Measurements from ENCODE around the gene NRIP1. TPM values are rescaled to one million over a fixed set of nuclear protein-coding genes. Genes with fewer than 3 reads are reported as not detected.
A peak's percentile ranks its signal among the peaks of the same experiment; 100 is the strongest.

NRIP1 gene
- total and polyA plus RNA-seq, 2 donors (not counting 1 experiment from before 2014, with no cell fraction given) = 3.3 to 32.1 TPM

GRCh38 chr21:15060543-15061175, 4.1 kb downstream of the NRIP1 start:
- ChIA-PET POLR2A (no interaction called here), CTCF (no interaction called here)
- H3K27ac Mint-ChIP-seq = no peak overlapping the region
- no peak overlapping the region for H2AFZ ChIP-seq (ENCODE audit: insufficient read depth, low read depth, low read length, poor library complexity, severe bottlenecking)
- DNase-seq (no peak), ATAC-seq (ENCODE audit: low read depth) (no peak)
- peaks cover 78% of the 10 kb centered on the region for H3K79me2 ChIP-seq (ENCODE audit: control insufficient read depth, insufficient read depth, low read length)
- H3K36me3 ChIP-seq (replicated peaks in 1 of 2; ENCODE audit: control extremely low read depth in 1 of 2, control insufficient read depth in 1 of 2, extremely low read depth in 1 of 2, insufficient read depth in 2 of 2, low read length in 1 of 2) = no peaks in the 10 kb centered on the region
- no peaks in the 10 kb centered on the region for H3K27me3 ChIP-seq (replicated peaks in 1 of 4; ENCODE audit: control extremely low read depth in 1 of 4, control insufficient read depth in 3 of 4, insufficient read depth in 4 of 4, low read length in 3 of 4)
- no peaks in the 10 kb centered on the region for H3K27me3 Mint-ChIP-seq
- peaks cover 78% of the 10 kb centered on the region for H3K4me1 Mint-ChIP-seq
- H3K9me3 Mint-ChIP-seq (ENCODE audit: insufficient read depth) = no peaks in the 10 kb centered on the region
- WGBS (ENCODE audit: insufficient coverage) = 0% methylated on average over 1 of the region's 2 CpGs
- peak overlapping the region; percentile 9 for H3K4me3 Mint-ChIP-seq
- H3K9ac ChIP-seq (ENCODE audit: low read length) = no peak overlapping the region
- peak overlapping the region in 1 of 2 donors; percentile 62 for H3K27ac ChIP-seq (ENCODE audit: low read length in 2 of 2)
- peaks cover 49 to 64% of the 10 kb centered on the region in 2 donors for H3K4me1 ChIP-seq (ENCODE audit: control insufficient read depth in 2 of 2, insufficient read depth in 2 of 2, low read length in 2 of 2)
- peak overlapping the region; percentile 91 for H3K4me2 ChIP-seq (replicated peaks; ENCODE audit: low read depth, low read length, poor library complexity, severe bottlenecking)
- TF ChIP-seq EZH2 (IDR thresholded peaks at IDR 0.05; ENCODE audit: borderline replicate concordance, insufficient read depth, low read depth, low read length, poor library complexity, severe bottlenecking) = no peak
- no peak for TF ChIP-seq CTCF (IDR thresholded peaks at IDR 0.05)
- H3K9me3 ChIP-seq (ENCODE audit: control extremely low read depth in 1 of 3, control insufficient read depth in 2 of 3, insufficient read depth in 1 of 3, low read length in 2 of 3) = no peaks in the 10 kb centered on the region
- no peak overlapping the region for H3K4me3 ChIP-seq (ENCODE audit: control extremely low read depth in 1 of 5, extremely low read depth in 1 of 5, insufficient read depth in 1 of 5, low read depth in 2 of 5, low read length in 4 of 5)
- H4K20me1 ChIP-seq (ENCODE audit: control insufficient read depth, insufficient read depth, low read length, poor library complexity, severe bottlenecking) = peaks cover 9% of the 10 kb centered on the region
- intact Hi-C loops (cut with micrococcal nuclease) = loop anchor here (5.0 to 10.0 kb wide), 7 partner anchors 183 to 843 kb away; partner anchors contain the start of genes RBM11 and SAMSN1

- no peak overlapping the region for H3K27ac Mint-ChIP-seq
- H3K4me2 ChIP-seq (replicated peaks; ENCODE audit: low read depth, low read length, poor library complexity, severe bottlenecking) = peak overlapping the region; percentile 61
Measured at GRCh38 chr21:15059397-15059796, 5.4 kb downstream of the NRIP1 start.

More at GRCh38 chr21:15059397-15059796, 5.4 kb downstream of the NRIP1 start:
- H3K27me3 Mint-ChIP-seq = no peaks in the 10 kb centered on the region
- intact Hi-C loops (cut with micrococcal nuclease) = no loop called here
- Histone ChIP-seq H3K27ac (ENCODE audit: low read length in 2 of 2) (no peak overlapping the region), H4K20me1 (ENCODE audit: control insufficient read depth, insufficient read depth, low read length, poor library complexity, severe bottlenecking) (peaks cover 20% of the 10 kb centered on the region), H2AFZ (ENCODE audit: insufficient read depth, low read depth, low read length, poor library complexity, severe bottlenecking) (no peak overlapping the region), H3K4me1 (ENCODE audit: control insufficient read depth in 2 of 2, insufficient read depth in 2 of 2, low read length in 2 of 2) (peaks cover 56 to 73% of the 10 kb centered on the region in 2 donors), H3K4me3 (ENCODE audit: control extremely low read depth in 1 of 5, extremely low read depth in 1 of 5, insufficient read depth in 1 of 5, low read depth in 2 of 5, low read length in 4 of 5) (no peak overlapping the region), H3K36me3 (replicated peaks in 1 of 2; ENCODE audit: control extremely low read depth in 1 of 2, control insufficient read depth in 1 of 2, extremely low read depth in 1 of 2, insufficient read depth in 2 of 2, low read length in 1 of 2) (no peaks in the 10 kb centered on the region), H3K9ac (ENCODE audit: low read length) (no peak overlapping the region), H3K9me3 (ENCODE audit: control extremely low read depth in 1 of 3, control insufficient read depth in 2 of 3, insufficient read depth in 1 of 3, low read length in 2 of 3) (no peaks in the 10 kb centered on the region), H3K79me2 (ENCODE audit: control insufficient read depth, insufficient read depth, low read length) (peaks cover 86% of the 10 kb centered on the region), H3K27me3 (replicated peaks in 1 of 4; ENCODE audit: control extremely low read depth in 1 of 4, control insufficient read depth in 3 of 4, insufficient read depth in 4 of 4, low read length in 3 of 4) (no peaks in the 10 kb centered on the region)
- TF ChIP-seq CTCF (IDR thresholded peaks at IDR 0.05) (no peak), EZH2 (IDR thresholded peaks at IDR 0.05; ENCODE audit: borderline replicate concordance, insufficient read depth, low read depth, low read length, poor library complexity, severe bottlenecking) (no peak)
- no peaks in the 10 kb centered on the region for H3K9me3 Mint-ChIP-seq (ENCODE audit: insufficient read depth)
- ATAC-seq (ENCODE audit: low read depth) = no peak
- DNase-seq = no peak
- ChIA-PET CTCF (interaction anchor here (1.6 kb wide), 1 partner anchor 423 kb away, joined by 5 read pairs; no protein-coding TSS in a partner anchor), POLR2A (no interaction called here)
- H3K4me1 Mint-ChIP-seq = peaks cover 88% of the 10 kb centered on the region
- H3K4me3 Mint-ChIP-seq = peak overlapping the region; percentile 70

All from B cell (primary cell).